ENCODE data around the gene GART.
"Not testable (repeated sequence)": the region's sequence is repeated elsewhere in the genome, so short reads cannot be mapped to it uniquely, and the experiment has no call there.

The GART gene

GRCh38 chr21:33541756-33542639 lies at the start of gene GART:
GART (minus strand) TSS chr21:33542117; CDS start chr21:33539315, 2,802 bp downstream.
- Mint-ChIP-seq H3K27me3 (no peaks in the 10 kb centered on the region), H3K36me3 (peaks cover 20 to 43% of the 10 kb centered on the region in 2 donors), H3K27ac (peak within 1 kb of the TSS; percentile 100), H3K9me3 (peaks cover 0 to 3% of the 10 kb centered on the region in 2 donors), H3K4me3 (peak within 1 kb of the TSS; percentile 93 to 98), H3K4me1 (peaks cover 13 to 36% of the 10 kb centered on the region in 2 donors)
- DNase-seq: peak; percentile 82
- peak; percentile 73 to 75 for ATAC-seq (replicated peaks)

- Mint-ChIP-seq H3K27ac (peak within 1 kb of the TSS; percentile 89), H3K27me3 (peaks cover 0 to 3% of the 10 kb centered on the region in 2 donors), H3K36me3 (peaks cover 2 to 6% of the 10 kb centered on the region in 2 donors), H3K4me3 (peak within 1 kb of the TSS; percentile 95 to 99), H3K4me1 (peaks cover 5 to 11% of the 10 kb centered on the region in 2 donors), H3K9me3 (no peaks in the 10 kb centered on the region)
- ATAC-seq (replicated peaks): peak; percentile 95 to 97
- peak; percentile 82 for DNase-seq
Measured at GRCh38 chr21:33588485-33589335, 46.8 kb upstream of the GART start, which contains the start of gene DONSON. DONSON (minus strand) TSS chr21:33588684; CDS start chr21:33588641, 43 bp downstream.

GRCh38 chr21:33587792-33588484 lies 46.0 kb upstream of the GART start:
- DNase-seq (no peak), ATAC-seq (replicated peaks) (peak; percentile 50 to 54)
- peaks cover 0 to 3% of the 10 kb centered on the region in 2 donors for H3K27me3 Mint-ChIP-seq
- peak overlapping the region; percentile 95 to 99 for H3K4me3 Mint-ChIP-seq
- H3K4me1 Mint-ChIP-seq: peaks cover 5 to 11% of the 10 kb centered on the region in 2 donors
- H3K9me3 Mint-ChIP-seq: no peaks in the 10 kb centered on the region
- peaks cover 2% of the 10 kb centered on the region in 2 donors for H3K36me3 Mint-ChIP-seq
- H3K27ac Mint-ChIP-seq: peak overlapping the region; percentile 89

GRCh38 chr21:33586927-33587326 lies 45.0 kb upstream of the GART start:
- Mint-ChIP-seq H3K9me3 (no peaks in the 10 kb centered on the region), H3K4me1 (peaks cover 5 to 11% of the 10 kb centered on the region in 2 donors), H3K27ac (no peak overlapping the region), H3K27me3 (peaks cover 0 to 3% of the 10 kb centered on the region in 2 donors), H3K4me3 (peak overlapping the region; percentile 39 to 66), H3K36me3 (peaks cover 2 to 3% of the 10 kb centered on the region in 2 donors)
- DNase-seq (no peak), ATAC-seq (replicated peaks) (no peak)

- Mint-ChIP-seq H3K27me3 (peaks cover 0 to 3% of the 10 kb centered on the region in 2 donors), H3K36me3 (peaks cover 6% of the 10 kb centered on the region in 2 donors), H3K27ac (no peak overlapping the region), H3K4me1 (peaks cover 5 to 11% of the 10 kb centered on the region in 2 donors), H3K9me3 (no peaks in the 10 kb centered on the region), H3K4me3 (no peak overlapping the region)
- DNase-seq (no peak), ATAC-seq (replicated peaks) (no peak)
Measured at GRCh38 chr21:33584455-33584854, 42.5 kb upstream of the GART start.

GRCh38 chr21:33578959-33579542 lies 37.1 kb upstream of the GART start:
- DNase-seq (no peak), ATAC-seq (replicated peaks) (no peak)
- no peaks in the 10 kb centered on the region for H3K4me1 Mint-ChIP-seq
- no peak overlapping the region for H3K4me3 Mint-ChIP-seq
- H3K9me3 Mint-ChIP-seq: no peaks in the 10 kb centered on the region
- peak overlapping the region; percentile 76 for H3K27ac Mint-ChIP-seq
- peaks cover 7 to 21% of the 10 kb centered on the region in 2 donors for H3K36me3 Mint-ChIP-seq
- H3K27me3 Mint-ChIP-seq: no peaks in the 10 kb centered on the region

- Mint-ChIP-seq H3K4me3 (no peak overlapping the region), H3K4me1 (no peaks in the 10 kb centered on the region), H3K36me3 (peaks cover 9 to 24% of the 10 kb centered on the region in 2 donors), H3K27ac (no peak overlapping the region), H3K9me3 (no peaks in the 10 kb centered on the region), H3K27me3 (no peaks in the 10 kb centered on the region)
- DNase-seq: no peak
- ATAC-seq (replicated peaks): no peak
Measured at GRCh38 chr21:33578214-33578613, 36.3 kb upstream of the GART start.

- DNase-seq; H3K4me3 Mint-ChIP-seq; H3K27ac Mint-ChIP-seq; H3K4me1 Mint-ChIP-seq; H3K9me3 Mint-ChIP-seq; ATAC-seq (replicated peaks); H3K27me3 Mint-ChIP-seq: not testable (repeated sequence)
- peaks cover 11 to 31% of the 10 kb centered on the region in 2 donors for H3K36me3 Mint-ChIP-seq
Measured at GRCh38 chr21:33576741-33577141, 34.8 kb upstream of the GART start.

- Mint-ChIP-seq H3K36me3 (peaks cover 22 to 37% of the 10 kb centered on the region in 2 donors), H3K4me1 (peaks cover 9 to 11% of the 10 kb centered on the region in 2 donors), H3K4me3 (no peak overlapping the region), H3K9me3 (no peaks in the 10 kb centered on the region), H3K27ac (no peak overlapping the region), H3K27me3 (no peaks in the 10 kb centered on the region)
- DNase-seq (no peak), ATAC-seq (replicated peaks) (no peak)
Measured at GRCh38 chr21:33572350-33572749, 30.4 kb upstream of the GART start.

GRCh38 chr21:33569991-33570390 lies 28.1 kb upstream of the GART start:
- Mint-ChIP-seq H3K27me3 (no peaks in the 10 kb centered on the region), H3K36me3 (peaks cover 19 to 31% of the 10 kb centered on the region in 2 donors), H3K4me1 (peaks cover 9 to 11% of the 10 kb centered on the region in 2 donors), H3K4me3 (no peak overlapping the region), H3K27ac (peak overlapping the region; percentile 85), H3K9me3 (no peaks in the 10 kb centered on the region)
- ATAC-seq (replicated peaks) (no peak), DNase-seq (no peak)

- ATAC-seq (replicated peaks): no peak
- DNase-seq: no peak
- Mint-ChIP-seq H3K4me3 (no peak overlapping the region), H3K27ac (no peak overlapping the region), H3K4me1 (peaks cover 9 to 11% of the 10 kb centered on the region in 2 donors), H3K36me3 (peaks cover 22 to 27% of the 10 kb centered on the region in 2 donors), H3K9me3 (no peaks in the 10 kb centered on the region), H3K27me3 (no peaks in the 10 kb centered on the region)
Measured at GRCh38 chr21:33568448-33568847, 26.5 kb upstream of the GART start.

GRCh38 chr21:33567914-33568313 lies 26.0 kb upstream of the GART start:
- peaks cover 22 to 23% of the 10 kb centered on the region in 2 donors for H3K36me3 Mint-ChIP-seq
- DNase-seq (no peak), ATAC-seq (replicated peaks) (no peak)
- no peak overlapping the region for H3K4me3 Mint-ChIP-seq
- H3K27ac Mint-ChIP-seq: no peak overlapping the region
- no peaks in the 10 kb centered on the region for H3K9me3 Mint-ChIP-seq
- H3K4me1 Mint-ChIP-seq: peaks cover 9 to 11% of the 10 kb centered on the region in 2 donors
- no peaks in the 10 kb centered on the region for H3K27me3 Mint-ChIP-seq

GRCh38 chr21:33566514-33566913 lies 24.6 kb upstream of the GART start:
- H3K4me3 Mint-ChIP-seq: no peak overlapping the region
- ATAC-seq (replicated peaks): no peak
- H3K4me1 Mint-ChIP-seq: peaks cover 9 to 12% of the 10 kb centered on the region in 2 donors
- H3K27me3 Mint-ChIP-seq: no peaks in the 10 kb centered on the region
- H3K36me3 Mint-ChIP-seq: peaks cover 19 to 20% of the 10 kb centered on the region in 2 donors
- H3K27ac Mint-ChIP-seq: no peak overlapping the region
- H3K9me3 Mint-ChIP-seq: no peaks in the 10 kb centered on the region
- DNase-seq: no peak
